ENCODE data around the gene SLC9A9. TPM values are rescaled to one million over a fixed set of nuclear protein-coding genes. Genes with fewer than 3 reads are reported as not detected.
A peak's percentile ranks its signal among the peaks of the same experiment; 100 is the strongest.

SLC9A9 gene
- total RNA-seq, 4 donors from 2014 or later, result 13.4 to 15.0 (median 14.4) TPM

GRCh38 chr3:143535994-143536784, 312.1 kb downstream of the SLC9A9 start:
- H3K27ac ChIP-seq (replicated peaks in 1 of 4), result peak overlapping the region in 2 of 4 donors; percentile 29 to 62
- intact Hi-C loops (cut with DNase I), result no loop called here
- TF ChIP-seq EP300 (IDR thresholded peaks at IDR 0.05) (no peak), POLR2A (IDR thresholded peaks at IDR 0.05; ENCODE audit: low read depth) (no peak), CTCF (IDR thresholded peaks at IDR 0.05) (no peak), POLR2AphosphoS5 (IDR thresholded peaks at IDR 0.05) (no peak)
- 81% methylated on average over 3 of the region's 3 CpGs for WGBS
- no peak overlapping the region for H3K4me3 ChIP-seq
- no peaks in the 10 kb centered on the region for H3K9me3 ChIP-seq
- H3K4me1 ChIP-seq, result peaks cover 3 to 37% (median 34%) of the 10 kb centered on the region in 4 donors
- no peaks in the 10 kb centered on the region for H3K27me3 ChIP-seq
- H3K36me3 ChIP-seq, result no peaks in the 10 kb centered on the region
- no peak for DNase-seq (ENCODE audit: extremely low spot score)

- no peak for DNase-seq (ENCODE audit: extremely low spot score)
- no peaks in the 10 kb centered on the region for H3K36me3 ChIP-seq
- no peak overlapping the region for H3K4me3 ChIP-seq
- no peak overlapping the region for H3K27ac ChIP-seq (replicated peaks in 1 of 4)
- TF ChIP-seq POLR2A (IDR thresholded peaks at IDR 0.05; ENCODE audit: low read depth) (no peak), POLR2AphosphoS5 (IDR thresholded peaks at IDR 0.05) (no peak), CTCF (IDR thresholded peaks at IDR 0.05) (no peak), EP300 (IDR thresholded peaks at IDR 0.05) (no peak)
- peaks cover 3 to 42% (median 37%) of the 10 kb centered on the region in 4 donors for H3K4me1 ChIP-seq
- H3K27me3 ChIP-seq, result no peaks in the 10 kb centered on the region
- no peaks in the 10 kb centered on the region for H3K9me3 ChIP-seq
- intact Hi-C loops (cut with DNase I), result no loop called here
These were observed 314.9 kb downstream of the SLC9A9 start for GRCh38 chr3:143533391-143533790.

GRCh38 chr3:143532091-143532490, 316.2 kb downstream of the SLC9A9 start:
- intact Hi-C loops (cut with DNase I), result no loop called here
- 79% methylated on average over 1 of the region's 1 CpG for WGBS
- no peaks in the 10 kb centered on the region for H3K36me3 ChIP-seq
- H3K9me3 ChIP-seq, result no peaks in the 10 kb centered on the region
- peaks cover 0 to 32% (median 27%) of the 10 kb centered on the region in 4 donors for H3K4me1 ChIP-seq
- no peaks in the 10 kb centered on the region for H3K27me3 ChIP-seq
- H3K27ac ChIP-seq (replicated peaks in 1 of 4), result no peak overlapping the region
- H3K4me3 ChIP-seq, result no peak overlapping the region
- no peak for DNase-seq (ENCODE audit: extremely low spot score)
- no peak for TF ChIP-seq POLR2A (IDR thresholded peaks at IDR 0.05; ENCODE audit: low read depth)
- no peak for TF ChIP-seq CTCF (IDR thresholded peaks at IDR 0.05)
- no peak for TF ChIP-seq EP300 (IDR thresholded peaks at IDR 0.05)
- TF ChIP-seq POLR2AphosphoS5 (IDR thresholded peaks at IDR 0.05), result no peak

- Histone ChIP-seq H3K4me3 (no peak overlapping the region), H3K4me1 (peaks cover 0 to 29% (median 22%) of the 10 kb centered on the region in 4 donors), H3K27ac (replicated peaks in 1 of 4) (no peak overlapping the region), H3K27me3 (no peaks in the 10 kb centered on the region), H3K36me3 (no peaks in the 10 kb centered on the region), H3K9me3 (no peaks in the 10 kb centered on the region)
- intact Hi-C loops (cut with DNase I), result no loop called here
- DNase-seq (ENCODE audit: extremely low spot score), result no peak
- WGBS, result 90% methylated on average over 1 of the region's 1 CpG
- TF ChIP-seq POLR2A (IDR thresholded peaks at IDR 0.05; ENCODE audit: low read depth) (no peak), CTCF (IDR thresholded peaks at IDR 0.05) (no peak), POLR2AphosphoS5 (IDR thresholded peaks at IDR 0.05) (no peak), EP300 (IDR thresholded peaks at IDR 0.05) (no peak)
These were observed 317.2 kb downstream of the SLC9A9 start for GRCh38 chr3:143531101-143531500.

Measured in esophagus muscularis mucosa (tissue), 4 donors.